Stimulated activated memory B cell treated with anti-CD40 and anti-IgM and Interleukin-4, amounts not matched to agents 10 μg/mL and 1 μg/mL and 100 μg/mL, for 72 hours (primary cell): ENCODE measurements around the gene AMMECR1L.

Experiments
- ATAC-seq: fragments of 150-1000 bp; cut with Tn5 transposase; 2 replicates; pipeline ENCODE4 v1.10.0; 2021
- H3K27ac Mint-ChIP-seq: one replicate; pipeline ENCODE4 v1.8.0; 2022; ENCODE audit warnings: mild to moderate bottlenecking, mixed read lengths
- H3K27me3 Mint-ChIP-seq: one replicate; pipeline ENCODE4 v1.8.0; 2022; ENCODE audit warnings: mixed read lengths
- H3K36me3 Mint-ChIP-seq: one replicate; pipeline ENCODE4 v1.8.0; 2022; ENCODE audit warnings: mixed read lengths
- H3K4me1 Mint-ChIP-seq: one replicate; pipeline ENCODE4 v1.8.0; 2022; ENCODE audit warnings: mixed read lengths
- H3K4me3 Mint-ChIP-seq: one replicate; pipeline ENCODE4 v1.8.0; 2022; ENCODE audit warnings: mild to moderate bottlenecking, moderate library complexity, mixed read lengths
- H3K9me3 Mint-ChIP-seq: one replicate; pipeline ENCODE4 v1.8.0; 2022; ENCODE audit warnings: mixed read lengths

AMMECR1L gene

DNA sequence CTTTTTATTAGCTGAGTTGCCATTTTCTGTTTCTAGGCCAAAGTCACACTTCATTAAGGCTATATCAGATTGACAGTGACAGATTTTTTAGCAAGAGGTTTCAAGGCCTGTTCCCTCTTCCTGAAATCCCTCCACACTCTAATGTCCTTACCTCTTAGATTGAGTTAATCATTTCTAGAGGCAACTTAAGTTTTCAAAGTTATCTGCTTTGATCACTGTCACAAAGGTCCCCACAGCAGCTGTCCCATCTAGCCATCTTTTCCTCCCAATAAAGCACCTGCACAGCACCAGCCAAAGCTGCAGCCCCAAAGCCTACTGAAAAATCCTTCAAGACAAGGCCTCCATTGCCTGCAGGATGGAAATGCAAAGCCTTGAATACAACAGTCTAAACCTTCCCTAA, 13.4 kb downstream of the AMMECR1L start:
- H3K4me3 Mint-ChIP-seq: no peak overlapping the region
- no peak for ATAC-seq
- no peaks in the 10 kb centered on the region for H3K9me3 Mint-ChIP-seq
- H3K4me1 Mint-ChIP-seq: peaks cover 25% of the 10 kb centered on the region
- H3K27me3 Mint-ChIP-seq: no peaks in the 10 kb centered on the region
- H3K36me3 Mint-ChIP-seq: peaks cover 48% of the 10 kb centered on the region
- H3K27ac Mint-ChIP-seq: peak overlapping the region; percentile 7

DNA sequence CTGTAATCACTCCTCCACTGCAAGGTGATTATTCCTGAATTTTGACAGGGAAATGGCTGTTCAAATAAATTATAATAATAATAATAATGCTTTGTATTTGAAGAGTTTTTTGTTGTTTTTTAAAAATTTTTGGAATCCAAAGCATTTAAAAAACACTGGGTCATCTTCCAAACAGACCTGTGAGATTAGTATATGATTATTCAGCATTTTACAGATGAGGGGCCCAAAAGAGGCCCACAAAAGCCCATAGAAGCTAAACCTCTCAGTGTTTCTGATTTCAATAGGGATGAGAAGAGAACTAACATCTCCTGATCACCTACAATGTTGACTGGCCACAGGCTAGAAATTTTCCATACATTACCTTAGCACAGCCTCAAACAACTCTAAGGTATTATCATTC, 19.8 kb downstream of the AMMECR1L start:
- H3K27ac Mint-ChIP-seq: no peak overlapping the region
- no peaks in the 10 kb centered on the region for H3K27me3 Mint-ChIP-seq
- H3K9me3 Mint-ChIP-seq: no peaks in the 10 kb centered on the region
- no peak overlapping the region for H3K4me3 Mint-ChIP-seq
- peaks cover 67% of the 10 kb centered on the region for H3K36me3 Mint-ChIP-seq
- no peaks in the 10 kb centered on the region for H3K4me1 Mint-ChIP-seq
- ATAC-seq: no peak

DNA sequence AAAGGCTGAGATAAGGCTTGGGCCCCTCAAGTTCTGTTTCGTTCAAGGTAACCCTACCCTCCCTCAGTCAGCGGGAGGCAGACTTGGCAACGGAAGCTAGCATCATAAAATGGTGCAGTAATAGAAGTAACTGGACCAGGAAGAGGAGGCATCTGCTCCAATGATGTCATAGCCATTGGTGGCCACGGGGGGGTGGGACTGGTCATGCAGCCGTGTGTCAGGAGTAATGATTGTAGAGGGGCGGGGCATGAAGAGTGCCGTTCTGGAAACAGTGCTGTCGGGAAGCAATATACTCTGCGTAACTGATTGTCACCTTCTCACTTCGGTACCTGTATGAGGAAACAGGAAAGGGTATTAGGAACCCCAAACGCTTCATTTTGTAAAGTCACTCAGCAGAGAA, 20.9 kb downstream of the AMMECR1L start:
- ATAC-seq: no peak
- no peak overlapping the region for H3K27ac Mint-ChIP-seq

DNA sequence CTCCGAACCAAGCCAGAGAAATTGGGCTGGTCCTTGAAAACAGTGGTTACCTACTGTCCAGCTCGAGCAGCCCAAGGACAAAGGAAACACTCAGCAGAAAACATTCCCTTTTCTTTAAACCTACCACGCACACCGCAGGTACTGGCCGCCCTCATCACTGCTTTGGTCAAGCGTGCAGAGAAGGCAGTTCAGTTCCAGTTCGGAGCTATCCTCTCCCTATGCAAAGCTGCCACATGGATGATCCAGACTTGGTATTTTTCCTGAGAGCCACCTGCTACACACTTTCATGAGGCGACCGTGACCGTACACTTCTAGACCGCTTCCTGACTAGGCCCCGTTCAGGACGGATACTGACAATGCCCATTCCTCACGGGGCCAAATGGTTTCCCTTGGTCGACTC, 23.5 kb downstream of the AMMECR1L start:
- Mint-ChIP-seq H3K27me3 (no peaks in the 10 kb centered on the region), H3K36me3 (peaks cover 46% of the 10 kb centered on the region), H3K27ac (no peak overlapping the region), H3K9me3 (no peaks in the 10 kb centered on the region), H3K4me3 (no peak overlapping the region), H3K4me1 (peaks cover 20% of the 10 kb centered on the region)
- no peak for ATAC-seq

More for the DNA sequence above, 20.9 kb downstream of the AMMECR1L start:
- Mint-ChIP-seq H3K4me3 (no peak overlapping the region), H3K9me3 (no peaks in the 10 kb centered on the region), H3K4me1 (peaks cover 2% of the 10 kb centered on the region), H3K27me3 (no peaks in the 10 kb centered on the region), H3K36me3 (peaks cover 62% of the 10 kb centered on the region)

DNA sequence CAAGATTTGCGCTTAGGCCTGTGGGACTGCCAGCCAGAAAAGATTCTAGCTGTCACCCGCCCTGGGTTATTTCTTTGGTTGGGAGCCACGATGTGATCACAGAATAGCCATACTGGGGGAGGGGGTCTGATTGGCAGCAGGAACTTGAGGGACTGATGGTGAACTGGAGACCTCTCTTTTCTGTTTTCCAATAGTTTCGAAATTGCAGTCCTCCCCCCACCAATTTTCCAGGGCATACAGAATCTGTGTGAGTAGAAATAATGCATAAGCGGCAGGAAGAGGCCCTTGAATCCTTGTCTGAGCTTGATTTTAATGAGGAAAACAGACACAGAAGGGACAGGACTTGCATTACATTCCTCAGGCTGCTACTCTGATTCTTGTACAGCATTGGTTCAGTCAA, 25.6 kb downstream of the AMMECR1L start:
- no peak for ATAC-seq
- H3K4me3 Mint-ChIP-seq: no peak overlapping the region
- H3K27ac Mint-ChIP-seq: peak overlapping the region; percentile 6
- peaks cover 33% of the 10 kb centered on the region for H3K36me3 Mint-ChIP-seq
- H3K9me3 Mint-ChIP-seq: no peaks in the 10 kb centered on the region
- peaks cover 35% of the 10 kb centered on the region for H3K4me1 Mint-ChIP-seq
- H3K27me3 Mint-ChIP-seq: no peaks in the 10 kb centered on the region

DNA sequence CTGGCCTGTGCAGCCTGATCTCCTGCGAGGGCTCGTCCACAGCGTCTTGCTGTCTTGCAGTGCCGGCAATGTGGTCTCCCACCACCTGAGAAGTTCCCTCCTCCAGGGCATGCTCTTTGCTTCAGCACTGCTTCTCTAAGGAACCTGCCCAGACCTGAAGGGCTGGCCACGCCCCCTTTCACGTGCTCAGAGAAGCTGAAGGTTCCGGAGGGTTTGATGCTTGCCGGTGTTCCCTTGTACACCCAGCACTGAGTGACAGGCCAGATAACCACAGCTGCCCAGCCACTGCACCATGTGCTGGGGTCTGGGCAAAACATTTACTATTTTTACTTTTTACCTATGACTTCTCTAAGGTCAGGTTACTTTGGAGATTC, 26.1 kb downstream of the AMMECR1L start:
- H3K36me3 Mint-ChIP-seq: peaks cover 28% of the 10 kb centered on the region
- H3K9me3 Mint-ChIP-seq: no peaks in the 10 kb centered on the region
- peaks cover 39% of the 10 kb centered on the region for H3K4me1 Mint-ChIP-seq
- H3K27ac Mint-ChIP-seq: peak overlapping the region; percentile 6
- peak; percentile 48 for ATAC-seq
- H3K4me3 Mint-ChIP-seq: peak overlapping the region; percentile 31
- no peaks in the 10 kb centered on the region for H3K27me3 Mint-ChIP-seq

DNA sequence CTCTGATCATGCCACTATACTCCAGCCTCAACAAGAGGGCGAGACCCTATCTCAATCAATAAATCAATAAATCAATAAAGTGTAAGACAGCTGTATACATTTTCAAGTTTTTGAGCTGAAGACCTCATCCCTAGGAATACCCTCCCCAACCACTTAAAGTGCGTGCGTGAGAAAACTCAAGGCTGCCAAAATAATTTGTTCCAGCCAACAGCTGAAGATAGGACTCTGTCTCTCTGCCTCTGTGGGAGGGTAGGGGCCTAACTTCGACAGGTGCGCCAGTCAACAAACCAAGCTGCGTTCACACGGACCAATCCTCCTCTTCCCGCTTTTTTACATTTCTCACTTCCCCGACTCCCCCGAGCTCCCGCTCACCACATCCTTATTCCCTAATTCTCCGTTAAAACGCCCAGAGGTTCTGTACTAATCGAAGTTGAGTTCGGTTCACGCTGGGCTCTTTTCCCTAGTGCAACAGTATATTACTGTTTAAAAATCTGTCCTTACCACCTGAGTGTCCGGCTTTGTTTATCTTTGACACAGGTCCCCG, 28.4 kb downstream of the AMMECR1L start:
- Mint-ChIP-seq H3K4me3 (peak overlapping the region; percentile 98), H3K4me1 (peaks cover 54% of the 10 kb centered on the region), H3K27ac (peak overlapping the region; percentile 92), H3K36me3 (peaks cover 17% of the 10 kb centered on the region), H3K27me3 (no peaks in the 10 kb centered on the region), H3K9me3 (no peaks in the 10 kb centered on the region)
- no peak for ATAC-seq

DNA sequence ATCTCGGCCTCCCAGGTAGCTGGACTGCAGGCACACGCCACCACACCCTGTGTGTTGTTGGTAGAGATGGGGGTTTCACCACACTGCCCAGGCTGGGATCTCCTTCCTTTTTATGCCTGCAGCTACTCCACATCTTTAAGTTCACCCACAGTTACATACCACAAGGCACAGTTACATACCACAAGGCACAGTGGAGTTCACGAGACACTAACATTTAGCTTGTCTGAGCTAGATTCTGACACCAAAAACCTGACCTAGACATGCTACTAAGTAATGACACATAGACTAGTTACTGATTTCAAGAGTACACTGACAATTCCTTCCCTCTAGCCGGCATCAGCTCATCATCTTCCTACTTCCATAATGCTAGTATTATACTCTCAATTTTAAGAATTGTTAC, 32.1 kb downstream of the AMMECR1L start:
- ATAC-seq: no peak
- peaks cover 45% of the 10 kb centered on the region for H3K4me1 Mint-ChIP-seq
- no peaks in the 10 kb centered on the region for H3K27me3 Mint-ChIP-seq
- H3K9me3 Mint-ChIP-seq: no peaks in the 10 kb centered on the region
- H3K4me3 Mint-ChIP-seq: no peak overlapping the region
- H3K36me3 Mint-ChIP-seq: peaks cover 40% of the 10 kb centered on the region
- peak overlapping the region; percentile 30 for H3K27ac Mint-ChIP-seq

DNA sequence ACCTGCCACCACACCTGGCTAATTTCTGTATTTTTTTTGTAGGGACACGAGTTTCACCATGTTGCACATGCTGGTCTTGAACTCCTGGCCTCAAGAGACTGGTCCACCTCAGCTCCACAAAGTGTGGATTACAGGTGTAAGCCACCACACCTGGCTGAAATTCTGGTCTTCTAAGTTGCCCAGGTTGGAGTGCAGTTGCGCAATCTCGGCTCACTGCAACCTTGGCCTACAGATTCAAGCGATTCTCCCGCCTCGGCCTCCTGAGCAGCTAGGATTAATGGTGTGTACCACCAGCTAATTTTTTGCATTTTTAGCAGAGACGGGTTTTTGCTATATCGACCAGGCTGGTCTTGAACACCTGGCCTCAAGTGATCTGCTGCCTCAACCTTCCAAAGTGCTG, 33.4 kb downstream of the AMMECR1L start:
- H3K4me1 Mint-ChIP-seq: peaks cover 36% of the 10 kb centered on the region
- H3K27ac Mint-ChIP-seq: no peak overlapping the region
- peaks cover 38% of the 10 kb centered on the region for H3K36me3 Mint-ChIP-seq
- no peaks in the 10 kb centered on the region for H3K9me3 Mint-ChIP-seq
- no peak for ATAC-seq
- H3K4me3 Mint-ChIP-seq: no peak overlapping the region
- no peaks in the 10 kb centered on the region for H3K27me3 Mint-ChIP-seq

DNA sequence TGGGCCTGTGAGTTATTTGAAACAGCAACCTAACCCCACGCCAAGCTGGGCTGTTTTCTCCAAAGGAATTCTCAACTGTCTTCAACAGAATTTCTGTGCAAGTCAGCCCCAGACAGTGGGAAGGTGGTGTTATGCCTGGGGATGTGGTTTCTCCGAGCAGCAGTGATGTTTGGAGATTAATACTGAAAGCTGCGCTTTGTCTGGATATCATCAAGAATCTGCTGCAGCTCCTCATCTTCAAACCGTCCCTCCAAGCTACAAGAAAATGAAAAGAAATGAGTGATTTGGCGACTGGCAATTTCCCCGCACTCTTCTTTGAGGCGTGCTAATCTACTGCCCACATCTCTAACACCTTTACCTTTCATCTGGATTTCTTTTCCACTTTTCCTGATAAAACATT, 37.8 kb downstream of the AMMECR1L start:
- no peaks in the 10 kb centered on the region for H3K27me3 Mint-ChIP-seq
- H3K9me3 Mint-ChIP-seq: no peaks in the 10 kb centered on the region
- H3K36me3 Mint-ChIP-seq: peaks cover 58% of the 10 kb centered on the region
- H3K4me3 Mint-ChIP-seq: no peak overlapping the region
- H3K4me1 Mint-ChIP-seq: no peaks in the 10 kb centered on the region
- ATAC-seq: no peak
- H3K27ac Mint-ChIP-seq: no peak overlapping the region

DNA sequence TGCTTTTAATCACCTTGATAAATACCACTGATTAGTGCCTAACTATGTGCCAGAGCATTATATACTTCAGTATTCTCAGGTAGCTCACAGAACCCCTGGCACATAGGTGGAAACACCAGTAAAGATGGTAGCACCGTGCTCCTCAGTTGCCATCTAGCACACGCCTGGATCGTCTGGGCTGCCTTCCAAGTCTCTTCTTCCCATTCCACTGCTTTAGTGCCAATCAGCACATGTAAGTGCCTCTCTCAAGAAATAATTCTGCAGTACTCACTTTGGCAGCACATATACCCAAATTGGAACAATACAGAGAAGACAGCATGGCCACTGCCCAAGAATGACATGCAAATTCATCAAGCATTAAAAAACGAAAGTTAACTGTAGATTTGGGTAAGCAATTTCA, 40.8 kb downstream of the AMMECR1L start:
- no peak overlapping the region for H3K27ac Mint-ChIP-seq
- H3K9me3 Mint-ChIP-seq: no peaks in the 10 kb centered on the region
- peaks cover 46% of the 10 kb centered on the region for H3K36me3 Mint-ChIP-seq
- H3K27me3 Mint-ChIP-seq: no peaks in the 10 kb centered on the region
- H3K4me1 Mint-ChIP-seq: no peaks in the 10 kb centered on the region
- ATAC-seq: no peak
- H3K4me3 Mint-ChIP-seq: no peak overlapping the region

DNA sequence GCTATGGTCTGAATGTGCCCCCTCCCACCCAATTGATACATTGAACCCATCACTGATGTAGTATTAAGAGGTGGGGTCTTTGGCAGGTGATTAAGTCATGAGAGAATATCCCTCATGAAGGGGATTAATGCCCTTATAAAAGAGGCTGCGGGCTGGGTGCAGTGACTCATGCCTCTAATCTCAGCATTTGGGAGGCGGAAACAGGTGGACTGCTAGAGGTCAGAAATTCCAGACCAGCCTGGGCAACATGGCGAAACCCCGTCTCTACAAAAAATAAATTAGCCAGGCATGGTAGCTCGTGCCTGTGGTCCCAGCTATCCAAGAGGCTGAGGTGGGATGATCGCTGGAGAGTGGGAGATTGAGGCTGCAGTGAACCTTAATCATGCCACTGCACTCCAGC, 42.1 kb downstream of the AMMECR1L start:
- H3K9me3 Mint-ChIP-seq: no peaks in the 10 kb centered on the region
- ATAC-seq: no peak
- peaks cover 33% of the 10 kb centered on the region for H3K36me3 Mint-ChIP-seq
- no peaks in the 10 kb centered on the region for H3K4me1 Mint-ChIP-seq
- no peaks in the 10 kb centered on the region for H3K27me3 Mint-ChIP-seq
- H3K4me3 Mint-ChIP-seq: no peak overlapping the region
- H3K27ac Mint-ChIP-seq: no peak overlapping the region

DNA sequence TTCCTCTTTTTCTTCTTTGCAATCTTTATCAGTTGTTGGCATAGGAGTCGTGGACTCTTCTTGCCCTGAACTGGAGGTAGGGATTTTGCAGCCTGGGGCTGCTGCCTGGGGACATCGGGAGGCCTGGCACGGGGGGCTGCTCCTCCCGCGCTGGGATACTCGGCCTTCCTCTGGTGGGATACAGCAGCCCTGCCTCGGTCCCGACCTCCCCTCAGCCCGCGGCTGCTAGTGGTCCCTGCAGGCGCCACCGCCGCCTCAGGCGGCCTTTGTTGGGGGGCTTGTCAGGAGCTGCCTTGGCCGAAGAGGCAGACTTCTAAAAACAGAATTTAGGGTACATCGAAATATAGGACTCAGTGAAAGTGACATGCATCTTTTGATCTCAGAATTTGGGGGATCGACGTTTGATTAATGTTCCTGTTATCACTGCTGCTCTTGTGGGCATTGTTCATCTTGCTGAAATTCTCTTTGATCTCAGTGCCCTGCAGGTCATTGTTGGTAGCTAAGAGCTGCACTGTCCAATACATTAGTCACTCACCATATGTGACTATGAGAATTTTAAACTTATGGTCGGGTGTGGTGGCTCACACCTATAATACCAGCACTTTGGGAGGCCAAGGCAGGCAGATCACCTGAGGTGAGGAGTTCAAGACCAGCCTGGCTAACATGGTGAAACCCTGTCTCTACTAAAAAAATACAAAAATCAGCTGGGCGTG, 44.1 kb downstream of the AMMECR1L start:
- Mint-ChIP-seq H3K36me3 (peaks cover 24% of the 10 kb centered on the region), H3K9me3 (no peaks in the 10 kb centered on the region), H3K27me3 (no peaks in the 10 kb centered on the region), H3K4me3 (no peak overlapping the region), H3K27ac (no peak overlapping the region), H3K4me1 (no peaks in the 10 kb centered on the region)
- ATAC-seq: no peak

DNA sequence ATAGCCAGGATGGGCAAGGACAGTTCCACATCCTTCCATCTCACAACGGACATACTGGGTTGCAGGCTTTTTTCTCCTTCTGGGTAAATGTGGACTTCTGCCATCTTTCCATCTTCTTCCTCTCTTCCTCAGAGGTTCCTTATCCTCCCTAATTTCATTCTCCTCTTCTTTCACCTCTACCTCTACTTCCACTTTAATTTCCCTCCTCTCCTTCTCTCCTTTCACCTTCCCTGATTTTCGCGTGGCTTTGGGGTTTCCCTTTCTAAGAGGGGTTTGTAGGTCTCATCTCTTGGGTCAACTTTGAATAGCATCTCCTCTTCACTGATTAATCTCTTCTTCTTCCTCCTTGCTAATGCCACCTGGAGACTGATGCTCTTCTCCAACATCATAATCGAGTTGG, 44.9 kb downstream of the AMMECR1L start:
- no peaks in the 10 kb centered on the region for H3K27me3 Mint-ChIP-seq
- H3K27ac Mint-ChIP-seq: no peak overlapping the region
- no peaks in the 10 kb centered on the region for H3K9me3 Mint-ChIP-seq
- H3K36me3 Mint-ChIP-seq: peaks cover 17% of the 10 kb centered on the region
- H3K4me3 Mint-ChIP-seq: no peak overlapping the region
- H3K4me1 Mint-ChIP-seq: no peaks in the 10 kb centered on the region
- no peak for ATAC-seq

DNA sequence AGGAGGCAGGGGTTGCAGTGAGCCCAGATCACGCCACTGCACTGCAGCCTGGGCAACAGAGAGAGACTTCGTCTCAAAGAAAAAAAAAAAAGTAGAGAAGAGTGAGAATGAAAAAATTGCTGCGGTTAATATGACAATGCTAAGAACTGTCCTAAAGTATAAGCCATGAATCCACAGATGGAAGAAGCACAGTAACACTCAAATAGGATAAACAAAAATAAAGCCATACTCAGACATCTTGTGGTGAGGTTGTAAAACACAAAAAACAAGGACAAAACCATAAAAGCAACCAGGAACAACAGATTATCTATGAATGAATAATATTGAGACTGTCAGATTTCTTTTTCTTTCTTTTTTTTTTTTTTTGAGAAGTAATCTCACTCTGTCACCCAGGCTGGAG, 50.8 kb downstream of the AMMECR1L start:
- ATAC-seq: no peak
- Mint-ChIP-seq H3K36me3 (no peaks in the 10 kb centered on the region), H3K9me3 (no peaks in the 10 kb centered on the region), H3K4me1 (peaks cover 23% of the 10 kb centered on the region), H3K4me3 (no peak overlapping the region), H3K27ac (no peak overlapping the region), H3K27me3 (peaks cover 27% of the 10 kb centered on the region)

DNA sequence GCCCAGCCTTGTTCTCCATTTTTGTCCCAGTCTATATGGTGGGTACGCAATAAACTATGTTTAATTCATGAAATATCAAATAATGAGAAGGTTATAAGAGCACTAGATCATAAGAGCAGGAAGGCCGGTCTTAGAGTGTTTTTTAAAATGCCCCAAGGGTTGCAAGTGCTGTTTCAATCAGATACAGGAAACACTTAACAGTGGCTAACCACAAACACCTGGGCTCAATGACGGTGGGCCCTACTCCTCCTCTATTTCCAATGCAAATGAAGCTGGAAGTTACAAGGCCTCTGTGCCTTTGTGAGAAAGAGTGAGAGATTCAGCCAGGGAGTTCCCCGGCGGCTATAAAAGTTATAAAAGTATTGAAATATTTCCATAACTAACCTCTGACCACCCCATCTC, 55.9 kb downstream of the AMMECR1L start:
- no peaks in the 10 kb centered on the region for H3K36me3 Mint-ChIP-seq
- H3K4me1 Mint-ChIP-seq: peaks cover 45% of the 10 kb centered on the region
- peak overlapping the region; percentile 77 for H3K27ac Mint-ChIP-seq
- H3K27me3 Mint-ChIP-seq: peaks cover 41% of the 10 kb centered on the region
- peaks cover 10% of the 10 kb centered on the region for H3K9me3 Mint-ChIP-seq
- H3K4me3 Mint-ChIP-seq: peak overlapping the region; percentile 56
- ATAC-seq: peak; percentile 99
